HG03558 (cell line): ENCODE results near the gene TCTN1.
"Not testable (repeated sequence)": the region's sequence is repeated elsewhere in the genome, so short reads cannot be mapped to it uniquely, and the experiment has no call there.

Experiments used
- ATAC-seq: cut with Tn5 transposase; IDR thresholded peaks from one replicate; pipeline ENCODE4 v1.9.1; 2021; ENCODE audit warnings: moderate number of reproducible peaks; ENCODE audit not compliant: unreplicated experiment; ENCODE audit errors: extremely low read depth

The TCTN1 gene

DNA sequence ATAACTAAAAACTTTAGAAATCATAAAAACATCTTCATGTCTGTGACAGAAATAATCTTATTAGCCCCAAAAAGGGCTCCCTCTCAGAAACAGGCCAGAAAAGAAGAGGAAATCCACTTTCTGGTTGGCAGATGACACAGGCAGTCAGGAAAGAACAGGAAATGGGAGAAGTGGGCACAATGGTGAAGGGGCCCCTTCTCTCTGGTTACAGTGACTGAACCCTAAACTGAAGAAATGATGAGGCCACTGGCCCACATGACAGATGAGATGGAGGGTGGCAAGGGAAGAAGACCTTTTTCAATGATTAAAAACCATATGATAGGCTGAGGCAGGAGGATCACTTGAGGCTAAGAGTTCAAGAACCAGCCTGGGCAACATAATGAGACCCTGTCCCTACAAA lies 21.1 kb downstream of the TCTN1 start:
- no peak for ATAC-seq

DNA sequence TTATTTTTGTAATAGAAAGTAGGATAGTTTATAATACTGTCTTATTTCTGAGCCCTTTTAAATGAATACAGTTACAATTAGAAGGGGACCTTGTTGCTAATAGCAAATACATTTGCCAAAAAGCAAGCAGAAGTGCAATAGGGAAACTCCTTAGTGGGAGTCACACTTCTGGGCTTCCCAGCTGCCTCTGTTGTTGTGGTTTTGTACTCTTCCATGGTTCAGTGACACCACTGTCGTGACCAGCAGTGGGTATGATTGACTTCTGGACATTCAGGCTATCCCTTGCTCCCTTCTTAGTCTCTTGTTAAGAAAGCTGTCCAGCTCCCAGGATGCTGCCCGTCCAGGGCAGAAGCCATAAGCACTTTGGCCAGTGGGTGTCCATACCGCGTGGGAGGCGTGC lies 22.6 kb downstream of the TCTN1 start:
- ATAC-seq: no peak

- ATAC-seq: no peak
Observed at GRCh38 chr12:110637869-110638441, 24.0 kb downstream of the TCTN1 start.

DNA sequence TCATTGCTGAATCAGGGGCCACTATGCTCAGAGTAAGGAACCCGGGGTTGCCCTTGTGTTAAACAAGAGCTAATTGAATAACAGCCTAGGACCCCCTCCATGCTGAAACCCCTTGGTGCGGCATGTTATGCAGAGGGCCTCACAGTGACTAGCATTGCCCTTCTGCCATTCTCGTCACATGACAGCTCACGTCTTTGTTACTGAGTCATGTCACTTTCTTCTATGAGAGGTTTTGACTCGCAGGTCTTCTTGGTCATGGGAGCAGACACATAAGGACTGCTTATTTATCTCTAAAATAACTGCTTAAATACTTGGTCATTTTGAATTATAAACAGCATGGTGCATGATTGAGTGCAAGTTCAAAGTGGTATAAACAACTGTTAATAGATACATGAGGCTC lies 24.9 kb downstream of the TCTN1 start:
- ATAC-seq: no peak

- ATAC-seq: no peak
Observed at GRCh38 chr12:110639336-110640141, 25.6 kb downstream of the TCTN1 start.

DNA sequence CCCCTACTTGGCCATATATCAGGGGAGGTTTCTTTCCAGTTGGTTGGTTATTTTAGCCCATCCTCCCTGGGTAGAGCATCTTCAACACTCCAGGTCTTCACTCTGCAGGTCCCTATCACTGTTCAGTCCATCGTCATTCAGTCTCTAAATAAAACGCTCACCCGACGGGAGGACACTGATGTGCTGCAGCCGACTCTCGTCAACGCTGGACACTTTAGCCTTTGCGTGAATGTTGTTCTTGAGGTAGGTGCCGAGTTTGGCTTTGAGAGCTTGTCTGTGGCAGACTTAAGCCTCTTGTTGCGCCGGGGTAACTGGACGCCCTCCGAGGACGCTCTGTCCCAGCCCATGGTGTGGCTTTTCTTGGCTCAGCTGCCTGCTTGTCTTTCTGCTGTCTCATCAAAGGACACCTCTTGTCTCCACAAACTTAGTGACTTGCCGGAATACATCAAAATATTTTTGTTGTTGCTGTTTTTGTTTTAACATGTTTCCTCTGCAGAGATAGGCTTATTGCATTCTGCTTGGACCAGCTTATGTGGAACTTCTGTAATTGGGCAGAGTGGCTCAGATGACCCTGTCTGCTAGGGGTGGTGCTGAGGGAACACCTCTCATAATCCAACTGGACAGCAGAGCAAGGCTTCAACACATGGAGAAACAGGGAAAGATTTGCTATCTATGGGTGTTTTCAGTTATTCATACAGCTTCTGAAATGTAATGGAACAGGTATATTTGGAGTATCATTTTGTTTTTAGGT lies 26.5 kb downstream of the TCTN1 start:
- no peak for ATAC-seq

- ATAC-seq: no peak
Observed at GRCh38 chr12:110641521-110641920, 27.6 kb downstream of the TCTN1 start.

DNA sequence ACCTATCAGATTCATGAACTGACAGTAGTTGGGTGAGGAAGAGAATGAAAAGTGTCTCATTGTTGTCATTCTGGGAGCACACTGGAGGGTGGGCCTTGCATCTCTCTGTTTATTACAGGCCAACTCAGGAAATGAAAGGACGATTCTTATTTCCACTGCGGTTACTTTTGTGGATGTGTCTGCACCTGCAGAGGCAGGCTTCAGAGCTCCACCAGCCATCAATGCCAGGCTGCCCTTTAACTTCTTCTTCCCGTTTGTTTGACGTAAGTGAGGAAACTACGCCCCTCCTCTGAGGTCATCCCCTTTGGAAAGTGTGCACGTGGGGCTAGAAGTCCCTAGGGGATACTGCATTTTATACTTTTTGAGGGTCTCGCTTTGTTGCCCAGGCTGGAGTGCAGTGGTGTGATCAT lies 33.7 kb downstream of the TCTN1 start:
- no peak for ATAC-seq

- ATAC-seq: no peak
Observed at GRCh38 chr12:110649341-110649847, 35.5 kb downstream of the TCTN1 start.

GRCh38 chr12:110654238-110654637 lies 40.3 kb downstream of the TCTN1 start:
- not testable (repeated sequence) for ATAC-seq

GRCh38 chr12:110656071-110656655 lies 42.2 kb downstream of the TCTN1 start:
- no peak for ATAC-seq

GRCh38 chr12:110657747-110658146 lies 43.8 kb downstream of the TCTN1 start:
- ATAC-seq: no peak

GRCh38 chr12:110658242-110658641 lies 44.3 kb downstream of the TCTN1 start:
- no peak for ATAC-seq

DNA sequence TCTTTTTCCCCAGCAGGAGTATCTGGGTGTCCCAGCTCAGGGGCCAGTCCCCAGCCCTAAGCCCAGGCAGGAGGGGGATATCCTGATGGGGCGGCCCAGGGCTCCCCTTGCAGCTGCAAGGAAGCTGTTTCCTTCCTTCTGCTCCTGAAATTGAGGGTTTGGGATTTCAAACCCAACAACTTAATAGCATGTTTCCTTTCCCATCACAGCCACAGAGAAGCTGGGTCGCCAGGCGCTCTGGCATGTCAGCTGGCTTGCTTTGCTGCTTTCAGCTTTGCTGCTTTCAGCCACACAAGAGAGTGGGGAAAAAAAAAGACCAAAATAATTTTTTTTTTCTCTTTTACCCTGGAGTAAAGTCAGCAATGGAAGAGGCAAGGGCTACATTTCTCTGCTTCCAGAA lies 44.9 kb downstream of the TCTN1 start:
- no peak for ATAC-seq

- ATAC-seq: peak; percentile 54
Observed at GRCh38 chr12:110661337-110661972, 47.5 kb downstream of the TCTN1 start.

- ATAC-seq: no peak
Observed at GRCh38 chr12:110666892-110667291, 53.0 kb downstream of the TCTN1 start.

GRCh38 chr12:110667671-110668070 lies 53.7 kb downstream of the TCTN1 start:
- ATAC-seq: no peak

DNA sequence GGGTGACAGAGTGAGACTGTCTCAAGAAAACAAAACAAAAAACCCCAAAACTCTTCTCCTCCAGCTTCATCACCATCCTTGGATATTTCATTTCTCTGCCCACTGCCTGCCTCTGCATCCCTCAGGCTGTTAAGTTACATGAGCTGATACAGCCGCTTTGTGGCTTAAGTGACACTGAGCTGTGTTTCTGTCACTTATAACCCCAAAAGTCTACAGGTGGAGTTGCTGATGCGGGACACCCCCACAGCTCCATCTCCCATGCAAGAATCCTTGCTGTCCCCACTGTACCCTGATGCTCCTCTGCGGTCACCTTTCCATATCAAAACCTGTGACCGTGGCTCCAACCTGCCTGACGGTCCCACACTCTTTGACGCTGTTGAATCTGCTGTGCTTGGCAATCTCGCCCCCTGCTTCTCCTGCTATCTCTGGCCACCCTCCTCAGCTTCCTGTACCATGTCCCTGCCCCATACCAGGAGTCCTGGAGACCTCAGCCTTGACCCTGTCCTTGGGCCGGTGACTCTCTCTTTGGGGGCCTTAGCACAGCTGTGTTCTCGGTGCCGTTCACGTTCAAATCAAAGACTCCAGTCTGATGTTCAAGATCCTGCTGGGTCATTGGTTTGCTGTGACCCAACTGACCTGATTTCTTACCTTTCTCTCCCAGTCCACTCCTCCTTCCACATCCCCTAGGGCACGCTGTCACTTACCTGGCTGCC lies 54.7 kb downstream of the TCTN1 start:
- ATAC-seq: no peak

GRCh38 chr12:110669193-110669502 lies 55.2 kb downstream of the TCTN1 start:
- ATAC-seq: no peak

GRCh38 chr12:110670161-110670701 lies 56.3 kb downstream of the TCTN1 start:
- peak; percentile 35 for ATAC-seq
